AG08395 (cell line): Measurements from ENCODE around the gene OPCML.

Source experiments
- DNase-seq: peaks from one replicate; pipeline ENCODE4 v3.0.0; 2012; ENCODE audit warnings: mixed read lengths, low spot score

Gene OPCML

DNA sequence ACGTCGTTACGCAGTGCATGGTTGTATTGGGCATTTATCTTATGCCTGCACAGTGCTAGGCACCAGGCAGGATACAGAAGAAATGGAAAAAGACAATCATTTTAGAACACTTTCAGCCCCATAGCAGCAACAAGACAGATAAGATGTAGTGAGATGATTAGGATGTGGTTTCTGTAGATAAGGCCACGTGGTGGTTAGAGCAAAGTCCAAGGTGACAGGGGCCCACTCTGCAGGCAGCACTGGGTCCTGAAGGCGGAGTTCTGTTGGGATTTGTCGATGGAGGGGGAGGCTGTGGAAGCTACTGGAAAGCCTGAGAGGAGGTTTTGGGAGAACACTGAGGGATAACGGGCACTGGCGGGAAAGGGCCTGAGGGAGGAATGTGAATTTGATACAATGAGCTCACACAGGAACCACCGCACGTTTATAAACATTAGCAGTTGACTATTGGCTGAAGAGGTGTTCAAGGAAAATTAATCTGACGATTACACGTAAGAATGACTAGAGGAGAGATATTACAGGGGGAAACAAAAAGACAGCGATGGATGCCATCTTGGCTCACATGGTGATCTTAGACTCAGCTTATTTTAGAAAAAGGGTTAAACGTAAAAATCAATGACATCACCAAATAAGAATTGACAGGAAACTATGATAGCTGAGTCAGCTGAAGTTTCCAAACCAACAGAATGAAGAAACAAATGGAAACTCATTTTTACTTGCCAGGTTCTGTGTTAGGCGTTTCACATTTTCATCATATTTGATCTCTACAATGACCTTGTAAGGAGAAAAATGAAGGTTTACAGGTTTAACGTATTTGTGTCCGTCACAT, 551.0 kb downstream of the OPCML start:
- no peak for DNase-seq

DNA sequence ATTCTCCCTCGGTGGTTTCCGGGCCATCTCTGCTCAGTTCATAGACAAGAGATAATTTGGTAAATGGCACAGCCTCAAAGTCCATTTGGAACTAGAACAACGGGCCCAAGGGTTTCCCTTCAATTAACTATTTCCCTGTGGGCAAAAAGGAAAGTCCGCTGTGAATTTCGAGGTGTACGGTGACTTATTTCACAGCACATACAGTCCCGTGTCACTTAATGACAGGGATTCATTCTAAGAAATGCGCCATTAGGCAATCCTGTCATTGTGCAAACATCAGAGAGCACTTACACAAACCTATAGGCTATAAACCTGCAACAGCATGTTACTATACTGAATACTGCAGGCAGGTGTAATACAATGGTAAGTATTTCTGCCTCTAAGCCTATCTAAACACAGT, 551.6 kb downstream of the OPCML start:
- DNase-seq, result no peak

DNA sequence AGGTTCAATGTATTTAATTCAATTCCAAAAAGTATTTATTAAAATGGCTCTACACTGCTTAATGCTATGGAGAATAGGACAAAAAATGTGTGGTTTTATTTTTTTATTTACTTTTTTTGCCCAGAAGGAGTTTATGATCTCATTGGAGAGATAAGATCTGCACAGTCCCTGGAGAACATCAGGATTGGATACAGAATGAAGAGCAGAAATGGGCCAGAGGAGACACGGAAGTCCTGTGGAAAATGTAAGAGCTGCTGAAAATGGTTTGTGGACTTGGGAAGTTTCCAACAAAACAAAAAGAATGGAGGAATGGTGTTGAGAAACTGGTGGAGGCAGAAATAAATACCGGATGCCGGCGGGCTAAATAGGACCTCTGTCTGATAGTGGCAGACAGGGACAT, 554.6 kb downstream of the OPCML start:
- DNase-seq, result no peak

DNA sequence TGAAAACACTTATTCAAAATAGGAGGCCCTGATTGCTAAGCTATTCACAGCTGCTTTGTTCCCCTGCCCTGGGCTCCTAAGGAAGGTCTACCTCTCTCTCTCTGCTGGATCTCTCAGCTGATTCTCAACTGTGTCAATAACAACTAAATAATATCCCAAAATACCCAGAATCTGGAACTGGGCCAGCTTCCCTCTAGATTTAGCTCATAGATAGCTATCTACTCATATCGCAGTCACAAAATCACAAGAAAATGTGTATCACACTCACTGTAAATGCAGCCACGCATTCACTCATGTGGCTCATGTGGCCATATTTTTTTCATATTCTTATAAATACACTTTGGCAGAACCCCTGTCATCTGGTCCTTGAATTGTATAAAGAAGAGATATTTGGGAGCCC, 555.1 kb downstream of the OPCML start:
- no peak for DNase-seq

DNA sequence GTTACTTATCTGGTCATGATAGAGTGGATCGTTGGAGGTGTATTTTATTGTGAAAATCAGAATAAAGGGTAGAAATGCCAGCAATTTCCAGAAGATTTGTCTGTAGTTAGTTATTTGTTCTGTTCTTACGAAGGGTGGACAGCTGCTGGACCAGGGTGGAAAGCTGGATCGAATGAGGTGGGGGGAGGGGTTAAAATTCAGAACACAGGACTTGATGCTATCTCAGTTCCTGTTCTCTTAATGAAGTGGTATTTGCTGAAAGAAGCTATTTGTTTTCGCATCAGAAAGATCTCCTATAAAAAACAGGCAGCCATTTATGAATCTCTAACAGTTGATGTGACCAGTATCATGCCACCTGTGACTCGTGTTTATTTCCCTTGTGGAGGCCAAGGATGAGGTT, 556.2 kb downstream of the OPCML start:
- no peak for DNase-seq

GRCh38 chr11:132973686-132974085, 558.6 kb downstream of the OPCML start:
- DNase-seq, result no peak

- no peak for DNase-seq
Measured at GRCh38 chr11:132972565-132972964, 559.7 kb downstream of the OPCML start.

- no peak for DNase-seq
Measured at GRCh38 chr11:132971351-132971750, 561.0 kb downstream of the OPCML start.

DNA sequence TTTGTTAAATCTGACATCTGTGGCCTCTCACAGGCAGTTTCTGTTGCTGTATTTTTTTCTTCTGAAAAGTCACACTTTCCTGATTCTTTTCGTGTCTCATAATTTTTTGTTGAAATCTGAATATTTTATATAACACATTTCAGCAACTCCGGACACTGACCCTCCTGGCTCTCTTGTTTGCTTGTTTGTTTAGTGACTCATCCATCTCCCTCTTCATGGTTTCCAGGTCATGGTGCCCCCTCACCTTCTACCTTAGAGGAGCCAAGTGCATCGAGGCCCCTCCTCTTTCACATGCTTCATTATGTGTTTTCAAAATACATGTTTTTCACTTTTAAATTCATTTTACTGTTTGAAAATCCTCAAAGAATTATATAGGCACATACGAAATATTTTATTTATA, 562.4 kb downstream of the OPCML start:
- DNase-seq, result no peak

GRCh38 chr11:132962041-132962440, 570.3 kb downstream of the OPCML start:
- DNase-seq, result peak; percentile 96

GRCh38 chr11:132961453-132961852, 570.8 kb downstream of the OPCML start:
- no peak for DNase-seq

DNA sequence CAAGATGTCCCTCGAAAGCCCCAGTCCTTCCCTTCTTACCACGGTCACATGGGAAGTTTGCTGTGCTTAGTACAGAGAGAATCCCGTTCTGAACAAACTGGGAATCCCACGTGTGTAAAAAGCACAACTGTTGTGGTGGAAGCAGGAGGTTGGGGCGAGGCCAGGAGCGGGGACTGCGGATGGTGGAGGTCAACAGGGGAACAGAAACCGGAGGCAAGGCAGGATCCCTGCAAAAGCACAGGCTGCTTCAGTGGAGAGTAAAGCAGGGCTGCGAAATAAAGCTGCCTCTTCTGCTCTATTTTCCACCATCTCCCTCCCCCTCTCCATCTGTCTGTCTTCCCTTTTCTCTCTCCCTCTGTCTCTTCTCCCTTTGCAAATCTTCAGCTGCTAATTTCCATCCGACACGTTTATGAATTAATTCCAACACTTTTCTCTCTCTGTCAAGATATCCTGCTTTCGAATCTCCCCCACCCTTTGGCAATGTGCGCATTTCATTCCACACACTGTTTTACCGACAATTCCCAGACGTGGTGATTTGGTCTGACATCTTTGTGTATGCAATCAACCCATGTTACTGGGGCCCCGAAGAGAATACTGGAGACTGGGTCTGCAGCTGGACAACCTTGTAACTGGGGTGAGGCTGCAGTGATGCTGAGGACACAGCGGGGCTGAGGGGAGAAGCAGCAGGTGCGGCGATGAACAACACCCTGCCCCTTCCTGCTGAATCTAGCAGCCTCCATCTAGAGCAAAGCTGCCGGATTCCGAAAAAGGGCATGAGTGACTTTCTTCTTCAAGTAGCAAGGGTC, 571.8 kb downstream of the OPCML start:
- DNase-seq, result no peak

DNA sequence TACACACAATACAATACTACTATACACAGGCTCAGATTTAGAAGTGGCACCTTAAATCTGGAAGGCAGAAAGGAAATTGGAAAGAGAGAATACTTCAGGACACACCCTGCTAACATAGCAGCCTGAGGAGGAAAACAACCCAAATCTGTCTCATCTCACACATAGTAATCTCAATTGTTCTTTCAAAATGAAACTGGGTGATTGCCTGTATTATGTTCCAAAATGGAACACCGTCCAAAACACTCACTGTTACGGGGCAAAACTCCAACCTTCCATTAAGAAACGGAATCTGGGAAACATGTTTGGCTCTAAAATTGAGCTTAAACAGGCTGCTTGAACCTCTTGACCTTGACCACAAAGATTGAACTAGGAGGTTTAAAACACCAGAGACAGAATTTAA, 572.6 kb downstream of the OPCML start:
- no peak for DNase-seq

- no peak for DNase-seq
Measured at GRCh38 chr11:132957881-132958280, 574.4 kb downstream of the OPCML start.

DNA sequence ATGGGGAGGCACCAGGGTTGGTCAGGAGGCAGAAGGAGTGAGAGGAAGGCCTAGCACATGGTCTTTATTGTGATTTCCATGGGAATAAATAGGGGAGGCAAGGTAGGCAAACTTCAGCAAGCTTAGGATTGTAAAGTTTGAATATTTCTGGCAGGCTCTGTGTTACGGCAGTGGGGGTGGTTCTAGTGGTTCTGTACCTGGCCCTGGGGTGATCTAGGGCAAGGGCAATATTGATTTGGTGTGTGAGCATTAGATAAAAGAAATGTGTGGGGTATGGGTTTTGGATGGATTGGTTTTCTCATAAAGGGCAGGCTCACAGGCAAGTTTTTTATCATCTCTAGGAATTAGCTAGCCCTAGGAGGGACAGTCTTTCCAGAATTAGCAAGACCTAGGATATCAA, 584.0 kb downstream of the OPCML start:
- no peak for DNase-seq

DNA sequence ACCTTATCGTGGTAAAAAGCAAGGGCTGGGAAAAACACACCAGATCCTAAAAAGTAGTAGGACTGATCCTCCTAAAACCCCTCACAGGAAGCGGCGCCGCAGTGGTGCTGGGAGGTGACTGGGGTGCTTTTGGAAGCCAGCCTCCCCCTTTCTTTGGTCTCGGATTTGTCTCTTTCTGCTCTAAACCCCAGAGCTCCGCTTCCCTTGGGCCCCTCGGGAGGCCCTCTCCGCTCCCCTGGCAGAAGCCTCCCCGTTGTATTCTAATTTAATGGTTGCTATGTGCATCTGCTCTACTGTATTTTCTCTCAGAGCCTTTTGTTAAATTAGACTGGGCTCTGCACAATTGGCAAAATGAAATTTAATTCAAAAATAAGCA, 587.7 kb downstream of the OPCML start:
- no peak for DNase-seq

DNA sequence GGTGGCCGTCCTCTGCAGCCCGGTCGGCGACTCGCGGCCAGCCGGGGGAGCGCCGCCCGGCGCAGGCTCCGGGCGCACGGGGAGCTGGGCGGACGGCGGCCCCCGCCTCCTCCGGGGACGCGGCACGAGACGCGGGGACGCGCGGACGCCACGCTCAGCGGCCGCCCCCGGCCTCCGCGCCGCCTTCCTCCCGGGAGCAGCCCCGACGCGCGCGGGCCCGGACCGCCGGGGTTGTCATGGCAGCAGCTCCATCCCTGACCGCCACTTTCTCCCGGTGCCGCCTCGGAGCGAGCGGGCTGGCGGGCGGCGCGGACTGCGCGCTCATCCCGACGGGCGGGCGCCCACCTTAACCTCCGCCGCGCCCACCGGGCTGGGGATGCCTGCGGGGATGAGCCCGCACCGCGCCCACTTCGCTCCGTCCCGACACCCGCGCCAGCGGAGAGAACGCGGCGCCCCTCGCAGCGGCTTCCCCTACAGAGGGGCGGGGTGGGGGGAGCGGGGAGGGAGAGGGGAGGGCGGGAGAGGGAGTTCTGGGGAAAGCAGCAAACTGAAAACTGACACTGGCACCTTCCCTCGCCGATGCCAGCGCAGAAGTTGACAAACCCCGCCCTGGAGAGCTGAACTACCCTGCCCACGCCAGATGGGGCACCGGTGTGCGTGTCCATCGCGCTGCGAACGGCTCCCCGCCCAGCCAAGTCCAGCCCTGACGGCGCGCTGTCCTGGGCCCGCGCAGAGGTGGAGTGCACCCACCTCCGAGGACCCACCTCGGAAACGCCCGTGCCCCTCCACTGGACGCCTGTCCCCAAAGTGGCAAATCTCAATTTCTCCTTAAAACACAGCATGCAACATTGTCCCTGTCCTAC, 588.4 kb downstream of the OPCML start:
- DNase-seq, result peak; percentile 18

GRCh38 chr11:132943357-132943705, 589.0 kb downstream of the OPCML start:
- no peak for DNase-seq

- DNase-seq, result no peak
Measured at GRCh38 chr11:132942611-132943356, 589.5 kb downstream of the OPCML start.

GRCh38 chr11:132941761-132942160, 590.5 kb downstream of the OPCML start:
- no peak for DNase-seq

DNA sequence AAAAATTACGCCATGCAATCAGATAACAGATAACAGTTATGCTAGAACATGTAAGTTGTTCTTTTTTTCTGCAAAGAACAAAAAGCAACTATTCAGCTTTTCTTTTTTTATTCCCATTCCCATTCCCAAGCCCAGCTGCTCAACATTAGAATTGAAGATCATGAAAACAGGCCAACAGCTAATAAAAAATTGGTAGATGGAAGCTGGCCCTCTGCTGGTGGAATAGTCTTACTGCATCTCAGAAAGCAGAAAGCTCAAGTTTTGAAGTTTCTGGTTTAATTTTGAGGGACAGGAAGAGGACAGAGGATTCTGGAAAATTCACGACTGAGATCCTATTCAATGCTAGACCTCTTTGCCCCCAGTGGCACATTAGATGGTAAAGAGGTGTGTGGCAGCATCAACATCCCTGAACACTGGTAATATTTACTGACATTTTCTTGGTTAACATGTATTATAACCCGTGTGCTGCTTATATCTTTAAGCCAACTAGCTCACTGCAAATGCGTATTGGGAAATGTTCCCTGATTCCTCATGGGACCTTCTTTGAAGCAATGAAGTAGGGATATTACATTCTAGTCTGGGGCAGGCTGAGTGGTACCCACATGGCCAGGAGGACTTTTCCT, 591.2 kb downstream of the OPCML start:
- DNase-seq, result peak; percentile 53
